ENCODE measurements around the gene ACBD6. TPM values are rescaled to one million over a fixed set of nuclear protein-coding genes. Genes with fewer than 3 reads are reported as not detected.

Gene ACBD6
- total and polyA plus RNA-seq, 2 experiments from 2014 or later, result 75.7 to 88.8 TPM

- H3K4me2 ChIP-seq, result no peak overlapping the region
- no peaks in the 10 kb centered on the region for H4K20me1 ChIP-seq (replicated peaks; ENCODE audit: insufficient read depth)
- no peaks in the 10 kb centered on the region; the same call in 2 of the 3 replicates for H3K36me3 Mint-ChIP-seq (ENCODE audit: low read depth)
- no peaks in the 10 kb centered on the region for H3F3A ChIP-seq (replicated peaks; ENCODE audit: low read depth)
- peak; percentile 13 for ATAC-seq
- H3K27me3 ChIP-seq (ENCODE audit: insufficient read depth), result no peaks in the 10 kb centered on the region
- no peak overlapping the region for H3K27ac ChIP-seq (ENCODE audit: low read depth)
- H3K4me3 Mint-ChIP-seq, result no peak overlapping the region; the same call in 2 of the 3 replicates
- H3K4me1 ChIP-seq (ENCODE audit: insufficient read depth), result no peaks in the 10 kb centered on the region
- no peaks in the 10 kb centered on the region for H3K79me2 ChIP-seq (replicated peaks; ENCODE audit: insufficient read depth)
- no peaks in the 10 kb centered on the region; the same call in 2 of the 3 replicates for H3K9me3 Mint-ChIP-seq
- H3K4me3 ChIP-seq, result no peak overlapping the region
- DNase-seq (ENCODE audit: low spot score), result no peak
- no peaks in the 10 kb centered on the region for H3K36me3 ChIP-seq (ENCODE audit: insufficient read depth)
- peaks cover 14% of the 10 kb centered on the region for H3K27me3 Mint-ChIP-seq (ENCODE audit: insufficient read depth, low read depth, poor library complexity)
- no peaks in the 10 kb centered on the region for H3K9me2 ChIP-seq (ENCODE audit: insufficient read depth)
- peaks cover 37% of the 10 kb centered on the region for H3K4me1 Mint-ChIP-seq
- no peak overlapping the region for H2AFZ ChIP-seq
- peak overlapping the region; percentile 62; the same call in 1 of the 2 replicates for H3K27ac Mint-ChIP-seq
- no peak for TF ChIP-seq POLR2AphosphoS5 (IDR thresholded peaks at IDR 0.05; ENCODE audit: low read depth)
- TF ChIP-seq CTCF (conservative IDR thresholded peaks at IDR 0.05; ENCODE audit: low read depth in 2 of 2), result no peak
- no peak for TF ChIP-seq ZNF462 (CRISPR knock-in tag; IDR thresholded peaks at IDR 0.05)
- no peak for TF ChIP-seq REST (IDR thresholded peaks at IDR 0.05; ENCODE audit: unreplicated experiment)
- TF ChIP-seq JUNB (IDR thresholded peaks at IDR 0.05; ENCODE audit: unreplicated experiment), result no peak
- TF ChIP-seq ETS1 (IDR thresholded peaks at IDR 0.05), result no peak
- no peak for TF ChIP-seq EZH2 (IDR thresholded peaks at IDR 0.05; ENCODE audit: low read depth, unreplicated experiment)
- TF ChIP-seq CREB1 (CRISPR knock-in tag; IDR thresholded peaks at IDR 0.05; ENCODE audit: low read depth), result no peak
Observed at GRCh38 chr1:180256341-180257027, 245.9 kb downstream of the ACBD6 start.
